ENCODE data around the gene TOX2. TPM values are rescaled to one million over a fixed set of nuclear protein-coding genes. Genes with fewer than 3 reads are reported as not detected.

TOX2 gene
- total and polyA plus RNA-seq, 2 of the 4 experiments (the other 2 are of a cell fraction): 1.3 to 17.5 TPM

- no peak for TF ChIP-seq FOS (IDR thresholded peaks at IDR 0.05; ENCODE audit: low read depth, low read length)
- TF ChIP-seq CEBPB (IDR thresholded peaks at IDR 0.05; ENCODE audit: low read depth, low read length): peak; percentile 62; the same call in 1 of the 2 replicates
These were observed 28.1 kb downstream of the TOX2 start (continued) for GRCh38 chr20:43942667-43943285.

- Histone ChIP-seq H3K9me1 (ENCODE audit: insufficient read depth, low read length) (peaks cover 51% of the 10 kb centered on the region), H2AK9ac (replicated peaks; ENCODE audit: low read depth, low read length, poor library complexity) (peak overlapping the region; percentile 17), H4K20me1 (ENCODE audit: insufficient read depth, low read length) (peaks cover 11% of the 10 kb centered on the region; the same call in 1 of the 2 replicates), H3K9me3 (ENCODE audit: control insufficient read depth, insufficient read depth, low read length) (no peaks in the 10 kb centered on the region), H3K4me1 (ENCODE audit: control insufficient read depth, insufficient read depth, low read length) (peaks cover 33% of the 10 kb centered on the region), H2BK15ac (ENCODE audit: low read depth, low read length) (peak overlapping the region; percentile 29; the same call in 1 of the 3 replicates), H3K23ac (ENCODE audit: low read depth, low read length) (peak overlapping the region; percentile 62; the same call in 1 of the 2 replicates), H3K27ac (ENCODE audit: insufficient read depth, low read length) (no peak overlapping the region; the same call in 1 of the 2 replicates), H2BK20ac (ENCODE audit: low read depth, low read length) (peak overlapping the region; percentile 58), H2AK5ac (ENCODE audit: low read depth, low read length) (peak overlapping the region; percentile 86), H3K79me1 (ENCODE audit: low read depth in 1 of 2, low read length in 2 of 2) (peaks cover 33 to 94% of the 10 kb centered on the region in 2 experiments), H3K4ac (ENCODE audit: low read depth, low read length) (peak overlapping the region; percentile 88), H4K8ac (ENCODE audit: low read depth in 2 of 2, low read length in 2 of 2) (peak overlapping the region in 1 of 2 experiments; percentile 28; a peak in 1 of 4 replicates), H3K14ac (replicated peaks; ENCODE audit: low read depth, low read length) (peak overlapping the region; percentile 77; the same call in 1 of the 2 replicates), H4K5ac (ENCODE audit: low read depth, low read length) (no peak overlapping the region), H2BK5ac (ENCODE audit: low read depth, low read length, poor library complexity, severe bottlenecking) (no peak overlapping the region), H3K18ac (ENCODE audit: low read depth, low read length) (no peak overlapping the region), H3K56ac (ENCODE audit: extremely low read depth, insufficient read depth, low read length) (no peak overlapping the region), H3K4me2 (ENCODE audit: low read depth, low read length) (no peak overlapping the region), H2AFZ (replicated peaks; ENCODE audit: low read length, poor library complexity) (no peak overlapping the region), H2BK120ac (ENCODE audit: low read depth, low read length) (peak overlapping the region; percentile 73), H4K91ac (ENCODE audit: insufficient read depth, low read depth, low read length) (peak overlapping the region; percentile 36; the same call in 1 of the 2 replicates), H3K4me3 (ENCODE audit: insufficient read depth, low read depth, low read length) (no peak overlapping the region), H3K36me3 (ENCODE audit: control insufficient read depth, insufficient read depth, low read length) (no peaks in the 10 kb centered on the region), H3K27me3 (ENCODE audit: control insufficient read depth, insufficient read depth, low read length) (no peaks in the 10 kb centered on the region), H3K9ac (ENCODE audit: low read depth, low read length) (no peak overlapping the region)
- in situ Hi-C loops (cut with MboI; ENCODE audit: low sequenced_read_pairs): loop anchor here (25.0 kb wide), 1 partner anchor 1844 kb away; the partner anchor contains the start of genes DNTTIP1 and WFDC3
- TF ChIP-seq CEBPB (IDR thresholded peaks at IDR 0.05; ENCODE audit: low read depth, low read length): 0 out of 2 replicates have a peak, but pooled peaks have one; percentile 2
- TF ChIP-seq CTCF (conservative IDR thresholded peaks at IDR 0.05; ENCODE audit: low read depth, low read length): no peak
- WGBS, 2 experiments (ENCODE audit: extremely low coverage in 2 of 2, insufficient read length in 1 of 2): no CpG with 5 or more reads among the region's 5 CpGs
- ATAC-seq (ENCODE audit: low read depth): no peak
- ChIA-PET CTCF (interaction anchor here (1.4 kb wide), 1 partner anchor 11 kb away, joined by 6 read pairs; no protein-coding TSS in a partner anchor), POLR2A (ENCODE audit: unreplicated experiment) (no interaction called here)
- dilution Hi-C loops (cut with HindIII; ENCODE audit: low sequenced_read_pairs, unreplicated experiment): no loop called here
- intact Hi-C loops (cut with micrococcal nuclease): loop anchor here (5.0 to 10.0 kb wide), 2 partner anchors 74 to 131 kb away; no protein-coding TSS in a partner anchor
- DNase-seq: no peak
- BruUV-seq (replicated peaks): no TSS peak
These were observed 29.1 kb downstream of the TOX2 start for GRCh38 chr20:43943725-43944124.

Data from IMR-90 (cell line).